Gastrocnemius medialis (tissue), 4 donors: ENCODE measurements around the gene TUFM. TPM values are rescaled to one million over a fixed set of nuclear protein-coding genes. Genes with fewer than 3 reads are reported as not detected.
A peak's percentile ranks its signal among the peaks of the same experiment; 100 is the strongest.

Experiments used
- ATAC-seq, 2 donors: fragments of 150-250 bp; one replicate each; pipeline ENCODE4 v1.9.1; 2016
- DNase-seq, 2 donors: peaks; one replicate each; pipeline ENCODE4 v3.0.0-alpha.2; 2019
- H3K27ac ChIP-seq, 4 donors: fragments of 200-600 bp; sonication (generic); 1 replicate in 1 of 4; 2 replicates in 3 of 4; pipeline ENCODE4 v1.5.1; 2016 to 2018; ENCODE audit warnings: mild to moderate bottlenecking in 2 of 4, moderate library complexity in 1 of 4
- H3K27me3 ChIP-seq, 3 donors: fragments of 200-600 bp; sonication (generic) in 2 of 3; 1 replicate in 1 of 3; 2 replicates in 2 of 3; pipeline versions ENCODE4 v1.5.1 to v1.6.0; 2016 to 2019; ENCODE audit warnings: mild to moderate bottlenecking in 1 of 3, moderate library complexity in 1 of 3
- H3K36me3 ChIP-seq, 2 donors: fragments of 200-600 bp; sonication (generic) in 1 of 2; one replicate each; pipeline ENCODE4 v1.5.1; 2017 to 2018
- H3K4me1 ChIP-seq, 2 donors: fragments of 200-600 bp; sonication (generic) in 1 of 2; one replicate each; pipeline ENCODE4 v1.5.1; 2016 to 2017; ENCODE audit warnings: mild to moderate bottlenecking in 2 of 2
- H3K4me3 ChIP-seq, 4 donors: fragments of 200-600 bp; sonication (generic) in 3 of 4; 1 replicate in 1 of 4; 2 replicates in 3 of 4; pipeline ENCODE4 v1.5.1; 2016 to 2019; ENCODE audit warnings: mild to moderate bottlenecking in 2 of 4
- H3K9me3 ChIP-seq, 3 donors: fragments of 200-600 bp; sonication (generic) in 2 of 3; 1 replicate in 1 of 3; 2 replicates in 2 of 3; pipeline ENCODE4 v1.5.1; 2016 to 2019
- POLR2A ChIP-seq, 2 donors: fragments of 450-650 bp; IDR thresholded peaks; one replicate each; pipeline ENCODE4 v1.6.1; 2017; ENCODE audit warnings: antibody characterized with exemption in 2 of 2, mild to moderate bottlenecking in 2 of 2, moderate library complexity in 2 of 2
- in situ Hi-C, 4 donors: fragments of 200-750 bp; cut with MboI; loops; one replicate each; pipeline versions ENCODE4 v1.15.0 to v1.8.0; 2017; ENCODE audit warnings: low sequenced_read_pairs in 4 of 4
- intact Hi-C: fragments of 100-400 bp; cut with DNase I; formaldehyde crosslinking; loops from one replicate; pipeline ENCODE4 v1.15.1; 2023; ENCODE audit warnings: low total_unique reads
- total RNA-seq, 4 donors: library from RNA; depleted of rRNA; stranded (reverse); fragments of >200 nt; gene quantifications; one replicate each; pipeline versions ENCODE4 v1.1.0 to v1.2.3, GENCODE V29; 2016
- TF ChIP-seq, protein P1 (sequence below), 5 experiments: fragments of 450-650 bp in 3 of 5; fragments of 200-600 bp in 2 of 5; sonication (generic) in 2 of 5; IDR thresholded peaks in 4 of 5; conservative IDR thresholded peaks in 1 of 5; 1 replicate in 4 of 5; 2 replicates in 1 of 5; pipeline ENCODE4 v1.5.1; 2016 to 2019; ENCODE audit warnings: antibody characterized with exemption in 5 of 5, mild to moderate bottlenecking in 3 of 5, moderate library complexity in 3 of 5

TUFM gene
- total RNA-seq, 4 donors from 2014 or later: 140 to 196 (median 167) TPM

DNA sequence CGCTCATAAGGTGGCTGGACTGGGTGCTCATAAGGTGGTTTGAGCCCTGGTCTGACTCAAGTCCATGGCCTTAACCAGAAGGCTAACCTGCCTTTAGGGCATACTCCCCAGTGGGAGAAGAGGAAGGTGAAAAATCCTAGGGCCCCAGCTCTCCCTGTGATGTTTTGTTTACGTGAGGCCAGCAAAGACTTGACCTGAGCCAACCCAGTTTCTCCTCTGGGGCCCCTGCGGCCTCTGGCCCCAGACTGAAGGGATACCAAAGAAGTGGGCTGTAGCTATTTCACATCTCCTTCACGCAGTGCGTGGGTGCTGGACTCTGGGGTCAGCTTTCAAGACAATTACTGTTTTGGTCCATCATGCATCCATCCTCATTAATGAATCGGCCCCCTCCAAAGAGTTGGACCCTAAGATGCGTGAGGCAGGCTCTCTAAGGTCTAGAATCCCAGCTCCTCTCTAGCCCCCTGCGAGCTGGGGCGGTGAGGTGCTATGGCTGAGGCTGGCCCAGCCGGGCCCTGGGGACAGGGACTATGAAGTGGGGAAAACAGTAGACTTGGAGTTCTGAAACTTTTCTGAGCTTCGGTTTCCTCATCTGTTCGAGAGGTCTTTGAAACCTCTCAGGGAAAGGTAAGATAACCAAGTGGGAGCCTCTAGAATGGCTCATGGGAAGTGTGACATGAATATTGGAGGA, 19.0 kb upstream of the TUFM start:
- peaks cover 13 to 16% of the 10 kb centered on the region in 2 donors for H3K4me1 ChIP-seq
- H3K27ac ChIP-seq: peak overlapping the region; percentile 94 to 98 (median 96)
- H3K4me3 ChIP-seq: peak overlapping the region in 3 of 4 donors; percentile 69 to 98 (median 84)
- no peak for ATAC-seq
- no peak for DNase-seq
- peaks cover 0 to 36% of the 10 kb centered on the region in 2 donors for H3K36me3 ChIP-seq
- TF ChIP-seq, protein P1, sequence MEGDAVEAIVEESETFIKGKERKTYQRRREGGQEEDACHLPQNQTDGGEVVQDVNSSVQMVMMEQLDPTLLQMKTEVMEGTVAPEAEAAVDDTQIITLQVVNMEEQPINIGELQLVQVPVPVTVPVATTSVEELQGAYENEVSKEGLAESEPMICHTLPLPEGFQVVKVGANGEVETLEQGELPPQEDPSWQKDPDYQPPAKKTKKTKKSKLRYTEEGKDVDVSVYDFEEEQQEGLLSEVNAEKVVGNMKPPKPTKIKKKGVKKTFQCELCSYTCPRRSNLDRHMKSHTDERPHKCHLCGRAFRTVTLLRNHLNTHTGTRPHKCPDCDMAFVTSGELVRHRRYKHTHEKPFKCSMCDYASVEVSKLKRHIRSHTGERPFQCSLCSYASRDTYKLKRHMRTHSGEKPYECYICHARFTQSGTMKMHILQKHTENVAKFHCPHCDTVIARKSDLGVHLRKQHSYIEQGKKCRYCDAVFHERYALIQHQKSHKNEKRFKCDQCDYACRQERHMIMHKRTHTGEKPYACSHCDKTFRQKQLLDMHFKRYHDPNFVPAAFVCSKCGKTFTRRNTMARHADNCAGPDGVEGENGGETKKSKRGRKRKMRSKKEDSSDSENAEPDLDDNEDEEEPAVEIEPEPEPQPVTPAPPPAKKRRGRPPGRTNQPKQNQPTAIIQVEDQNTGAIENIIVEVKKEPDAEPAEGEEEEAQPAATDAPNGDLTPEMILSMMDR (IDR thresholded peaks at IDR 0.05 in 4 of 5, conservative IDR thresholded peaks at IDR 0.05 in 1 of 5): no peak
- no peak for TF ChIP-seq POLR2A (IDR thresholded peaks at IDR 0.05)
- no peaks in the 10 kb centered on the region for H3K9me3 ChIP-seq
- in situ Hi-C loops: loop anchor here in 2 of 4 donors (10.0 kb wide), 1 partner anchor 80 kb away; no protein-coding TSS in a partner anchor
- no peaks in the 10 kb centered on the region for H3K27me3 ChIP-seq
- intact Hi-C loops: no loop called here

DNA sequence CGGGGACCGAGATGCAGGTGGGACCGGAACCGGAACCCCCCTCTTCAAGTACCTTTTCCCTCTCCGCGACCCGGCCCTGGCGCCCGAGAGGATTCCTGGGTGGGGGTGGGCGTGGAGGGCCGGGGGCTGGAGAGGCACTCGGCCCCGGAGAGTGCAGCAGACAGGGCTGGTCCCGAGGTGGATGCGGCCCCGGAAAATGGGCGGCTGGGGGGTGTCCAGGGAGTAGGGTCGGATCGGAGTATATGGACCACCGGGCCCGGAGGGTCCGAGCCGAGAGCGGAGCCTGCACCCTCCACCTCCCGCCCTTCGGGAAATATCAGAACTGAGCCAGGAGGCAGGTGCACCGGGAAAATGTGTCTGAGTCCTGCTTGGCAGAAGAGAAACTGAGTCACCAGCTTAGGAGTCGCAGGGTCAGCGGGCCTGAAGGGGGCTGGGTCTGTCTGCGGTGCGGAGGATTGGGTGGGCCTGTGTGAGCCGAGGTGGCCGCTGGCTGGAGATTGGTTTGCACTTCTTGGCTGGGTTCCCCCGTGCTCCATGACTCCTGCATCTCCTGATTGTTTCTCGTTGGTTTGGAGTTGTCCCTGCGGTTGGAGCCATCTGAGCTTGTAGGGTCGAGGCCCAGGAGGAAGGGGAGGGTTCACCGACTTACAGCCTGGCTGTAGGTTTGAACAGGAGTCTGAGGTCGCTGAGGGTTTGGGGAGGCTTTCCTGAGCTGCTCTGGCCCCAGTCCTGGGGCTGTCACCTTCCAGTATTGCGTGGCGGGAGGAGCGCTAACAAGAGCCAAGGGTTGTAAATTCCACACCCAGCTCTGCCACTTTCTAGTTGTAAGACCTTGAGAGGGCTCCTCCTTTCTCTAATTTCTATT, 18.0 kb upstream of the TUFM start:
- Histone ChIP-seq H3K36me3 (peaks cover 0 to 27% of the 10 kb centered on the region in 2 donors), H3K27ac (peak overlapping the region; percentile 94 to 98 (median 96)), H3K4me3 (peak overlapping the region; percentile 69 to 98 (median 88)), H3K4me1 (peaks cover 13 to 16% of the 10 kb centered on the region in 2 donors), H3K27me3 (no peaks in the 10 kb centered on the region), H3K9me3 (no peaks in the 10 kb centered on the region)
- in situ Hi-C loops (loop anchor here in 2 of 4 donors (10.0 kb wide), 1 partner anchor 81 kb away; no protein-coding TSS in a partner anchor), intact Hi-C loops (loop anchor here (1.0 to 5.0 kb wide), 4 partner anchors 15 to 88 kb away; partner anchors contain the start of genes ATP2A1, ATXN2L, NFATC2IP and TUFM)
- TF ChIP-seq, protein P1 (IDR thresholded peaks at IDR 0.05 in 4 of 5, conservative IDR thresholded peaks at IDR 0.05 in 1 of 5): no peak
- no peak for TF ChIP-seq POLR2A (IDR thresholded peaks at IDR 0.05)
- DNase-seq (peak in 1 of 2 donors; percentile 56), ATAC-seq (peak; percentile 9 to 20)

DNA sequence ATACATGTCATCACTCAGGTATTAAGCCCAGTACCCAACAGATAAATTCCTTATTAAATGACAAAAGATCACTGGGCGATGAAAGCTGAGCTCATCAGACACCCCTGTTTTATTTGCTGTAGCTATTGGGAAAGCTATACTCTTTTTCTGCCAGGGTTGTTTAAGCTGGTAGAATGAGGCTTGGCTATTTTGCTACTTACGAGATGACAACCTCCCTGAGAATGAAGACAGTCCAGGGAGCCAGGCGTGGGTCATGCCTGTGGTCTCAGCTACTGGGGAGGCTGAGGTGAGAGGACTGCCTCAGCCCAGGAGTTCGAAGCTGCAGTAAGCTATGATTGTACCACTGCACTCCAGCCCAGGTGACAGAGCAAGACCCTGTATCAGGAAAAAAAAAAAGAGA, 13.2 kb upstream of the TUFM start:
- H3K4me1 ChIP-seq: peaks cover under 1 to 6% of the 10 kb centered on the region in 2 donors
- peak overlapping the region in 1 of 4 donors; percentile 16 for H3K27ac ChIP-seq
- no peak for TF ChIP-seq POLR2A (IDR thresholded peaks at IDR 0.05)
- TF ChIP-seq, protein P1 (IDR thresholded peaks at IDR 0.05 in 4 of 5, conservative IDR thresholded peaks at IDR 0.05 in 1 of 5): no peak

DNA sequence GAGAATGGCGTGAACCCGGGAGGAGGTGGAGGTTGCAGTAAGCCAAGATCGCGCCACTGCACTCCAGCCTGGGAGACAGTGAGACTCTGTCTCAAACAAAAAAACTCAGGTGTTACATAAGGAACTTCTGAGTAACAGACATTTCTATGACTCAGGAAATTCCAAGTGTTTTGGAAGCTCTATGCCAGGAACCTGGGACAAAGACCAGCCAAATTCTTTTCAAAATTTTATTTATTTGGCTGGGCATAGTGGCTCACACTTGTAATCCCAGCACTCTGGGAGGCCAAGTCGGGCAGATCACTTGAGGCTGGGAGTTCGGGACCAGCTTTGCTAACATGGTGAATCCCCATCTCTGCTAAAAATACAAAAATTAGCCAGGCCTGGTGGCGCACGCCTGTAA, 12.3 kb upstream of the TUFM start:
- Histone ChIP-seq H3K9me3 (no peaks in the 10 kb centered on the region), H3K27me3 (no peaks in the 10 kb centered on the region), H3K4me3 (no peak overlapping the region), H3K27ac (peak overlapping the region in 1 of 4 donors; percentile 16), H3K36me3 (no peaks in the 10 kb centered on the region), H3K4me1 (peaks cover 0 to 3% of the 10 kb centered on the region in 2 donors)
- no peak for ATAC-seq
- no peak for DNase-seq
- TF ChIP-seq, protein P1 (IDR thresholded peaks at IDR 0.05 in 4 of 5, conservative IDR thresholded peaks at IDR 0.05 in 1 of 5): no peak
- TF ChIP-seq POLR2A (IDR thresholded peaks at IDR 0.05): no peak
- in situ Hi-C loops: no loop called here
- intact Hi-C loops: no loop called here

More for the DNA sequence above, 13.2 kb upstream of the TUFM start:
- DNase-seq: no peak
- Histone ChIP-seq H3K36me3 (no peaks in the 10 kb centered on the region), H3K27me3 (no peaks in the 10 kb centered on the region), H3K9me3 (no peaks in the 10 kb centered on the region), H3K4me3 (no peak overlapping the region)
- in situ Hi-C loops: no loop called here
- intact Hi-C loops: no loop called here
- ATAC-seq: no peak
